ENCODE data around the gene TOMM20.
"Not testable (repeated sequence)": the region's sequence is repeated elsewhere in the genome, so short reads cannot be mapped to it uniquely, and the experiment has no call there.

Gene TOMM20

DNA sequence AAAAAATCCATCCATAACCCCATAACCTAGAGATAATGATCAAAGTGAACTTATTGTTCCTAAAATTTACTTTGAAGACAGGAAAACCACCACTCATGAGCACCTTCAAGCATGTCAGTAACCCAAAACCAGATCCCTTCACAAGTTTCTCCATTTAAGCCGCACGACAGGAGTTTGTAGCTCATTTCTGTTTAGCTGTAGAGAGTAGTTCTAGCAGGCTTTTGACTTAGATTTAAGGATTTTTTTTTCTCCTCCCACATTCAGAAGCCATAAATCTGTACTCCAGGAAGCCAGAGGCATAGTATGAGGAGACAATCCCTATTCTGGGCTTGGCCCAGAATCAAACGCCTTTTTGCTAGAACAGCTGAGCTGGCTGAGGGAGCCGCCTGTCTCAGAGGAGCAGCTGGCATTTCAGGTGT is 25.6 kb downstream of the TOMM20 start:
- DNase-seq, result no peak

DNA sequence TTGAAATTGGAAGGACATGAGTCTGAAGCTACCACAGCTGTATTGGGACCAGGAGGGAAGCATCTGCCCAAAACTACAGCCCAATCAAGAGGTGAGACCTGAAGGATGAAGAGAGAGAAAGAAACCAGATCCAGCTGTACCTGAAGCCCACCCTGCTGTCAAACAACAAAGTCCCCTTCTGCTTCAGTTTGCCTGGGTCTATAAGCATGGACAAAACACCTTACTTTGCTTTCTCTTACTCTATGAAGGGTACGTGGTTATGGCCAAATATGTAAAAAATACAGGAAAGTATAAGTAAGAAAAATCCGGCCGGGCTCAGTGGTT is 26.4 kb downstream of the TOMM20 start:
- no peak for DNase-seq

DNA sequence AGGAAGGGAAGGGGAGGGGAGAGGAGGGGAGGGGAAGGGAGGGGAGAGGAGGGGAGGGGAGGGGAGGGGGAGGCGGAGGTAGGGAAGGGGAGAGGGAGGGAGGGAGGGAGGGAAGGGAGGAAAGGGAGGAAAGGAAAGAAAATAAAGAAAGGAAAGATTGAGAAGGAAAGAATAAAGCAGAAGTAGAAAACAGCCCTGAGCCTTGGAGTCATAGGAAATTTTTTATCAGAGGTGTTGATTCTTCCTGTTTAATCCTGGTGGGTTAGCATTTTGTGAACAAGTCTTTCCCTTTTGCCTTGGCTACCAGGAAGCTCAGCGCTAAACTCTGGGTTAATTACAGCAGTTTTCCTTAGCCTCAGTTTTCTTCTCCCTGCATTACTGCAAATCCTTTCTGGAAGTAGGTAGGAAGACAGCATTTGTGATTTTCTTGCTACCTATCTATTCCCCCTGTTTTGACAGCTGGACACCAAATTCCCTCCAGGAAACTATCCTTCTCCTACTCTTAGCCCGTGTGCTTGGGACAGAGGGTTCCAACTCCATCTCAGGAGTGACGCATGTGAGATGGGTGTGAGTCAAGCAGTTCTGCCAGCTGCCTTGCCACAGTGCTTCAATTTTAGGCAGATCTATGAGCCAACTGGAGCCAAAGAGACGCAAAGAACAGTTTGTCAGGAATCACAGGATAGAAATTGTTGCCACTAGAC is 26.9 kb downstream of the TOMM20 start:
- DNase-seq, result no peak

DNA sequence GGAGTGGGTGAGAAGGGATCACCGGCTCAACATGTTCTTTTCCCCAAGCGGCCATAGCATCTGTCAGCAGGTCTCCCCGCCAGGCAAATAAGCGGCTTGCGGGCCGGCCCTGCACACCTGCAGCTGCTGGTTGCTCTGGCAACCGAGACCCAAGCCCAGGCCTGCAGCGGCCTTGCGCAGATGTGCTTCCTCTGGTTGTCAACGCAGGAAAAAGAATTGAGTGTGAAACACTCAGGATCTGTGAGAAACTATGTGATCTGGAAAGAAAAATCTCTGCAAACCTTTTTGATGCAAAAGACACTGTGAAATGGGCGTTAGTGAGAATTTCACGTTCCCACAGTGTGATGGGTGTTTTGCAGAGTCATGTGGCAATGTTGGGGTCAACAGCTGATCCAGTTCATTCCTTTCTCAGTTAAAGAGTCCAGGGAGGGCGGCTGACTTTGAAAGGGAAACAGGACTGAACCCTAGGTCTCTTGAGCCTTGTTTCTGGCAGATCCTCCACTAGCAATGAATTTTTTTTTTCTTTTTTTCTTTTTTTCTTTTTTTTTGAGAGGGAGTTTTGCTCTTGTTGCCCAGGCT is 28.4 kb downstream of the TOMM20 start:
- no peak for DNase-seq

DNA sequence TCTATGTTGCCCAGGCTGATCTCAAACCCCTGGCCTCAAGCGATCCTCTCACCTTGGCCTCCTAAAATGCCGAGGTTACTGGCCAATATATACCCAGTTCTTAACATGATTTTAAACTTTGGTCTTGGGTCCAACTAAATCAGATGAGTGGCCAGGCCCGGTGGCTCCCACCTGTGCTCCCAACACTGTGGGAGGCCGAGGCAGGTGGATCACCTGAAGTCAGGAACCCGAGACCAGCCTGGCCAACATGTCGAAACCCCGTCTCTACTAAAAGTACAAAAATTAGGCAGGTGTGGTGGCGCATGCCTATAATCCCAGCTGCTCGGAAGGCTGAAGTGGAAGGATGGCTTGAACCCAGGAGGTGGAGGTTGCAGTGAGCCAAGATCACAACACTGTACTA is 29.6 kb downstream of the TOMM20 start:
- DNase-seq, result no peak

DNA sequence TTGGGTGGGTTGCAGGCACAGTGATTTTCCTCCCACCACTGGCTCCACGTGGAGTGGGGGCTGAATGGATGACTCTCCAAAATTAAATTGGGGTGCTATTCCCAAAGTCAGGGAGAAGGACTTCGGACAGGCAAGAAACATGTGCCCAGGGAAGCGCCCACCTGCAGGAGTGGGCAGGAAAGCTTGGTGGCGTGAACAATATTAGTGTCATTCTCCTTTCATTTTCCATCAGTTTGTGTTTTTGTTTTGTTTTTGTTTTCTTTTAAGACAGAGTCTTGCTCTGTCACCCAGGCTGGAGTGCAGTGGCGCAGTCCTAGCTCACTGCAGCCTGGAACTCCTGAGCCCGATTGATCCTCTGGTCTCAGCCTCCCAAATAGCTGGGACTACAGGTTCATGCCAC is 30.1 kb downstream of the TOMM20 start:
- DNase-seq, result no peak

DNA sequence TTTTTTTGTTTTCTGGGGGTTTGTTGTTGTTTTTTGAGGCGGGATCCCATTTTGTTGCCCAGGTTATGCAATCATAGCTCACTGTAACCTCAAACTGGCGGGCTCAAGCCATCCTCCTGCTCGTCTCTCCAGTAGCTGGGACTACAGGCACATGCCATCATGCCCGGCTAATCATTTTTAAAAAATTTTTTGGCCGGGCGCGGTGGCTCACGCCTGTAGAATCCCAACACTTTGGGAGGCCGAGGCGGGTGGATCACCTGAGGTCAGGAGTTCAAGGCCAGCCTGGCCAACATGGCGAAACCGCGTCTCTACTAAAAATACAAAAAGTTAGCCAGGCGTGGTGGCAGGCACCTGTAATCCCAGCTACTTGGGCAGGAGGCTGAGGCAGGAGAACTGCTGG is 31.1 kb downstream of the TOMM20 start:
- DNase-seq, result not testable (repeated sequence)

DNA sequence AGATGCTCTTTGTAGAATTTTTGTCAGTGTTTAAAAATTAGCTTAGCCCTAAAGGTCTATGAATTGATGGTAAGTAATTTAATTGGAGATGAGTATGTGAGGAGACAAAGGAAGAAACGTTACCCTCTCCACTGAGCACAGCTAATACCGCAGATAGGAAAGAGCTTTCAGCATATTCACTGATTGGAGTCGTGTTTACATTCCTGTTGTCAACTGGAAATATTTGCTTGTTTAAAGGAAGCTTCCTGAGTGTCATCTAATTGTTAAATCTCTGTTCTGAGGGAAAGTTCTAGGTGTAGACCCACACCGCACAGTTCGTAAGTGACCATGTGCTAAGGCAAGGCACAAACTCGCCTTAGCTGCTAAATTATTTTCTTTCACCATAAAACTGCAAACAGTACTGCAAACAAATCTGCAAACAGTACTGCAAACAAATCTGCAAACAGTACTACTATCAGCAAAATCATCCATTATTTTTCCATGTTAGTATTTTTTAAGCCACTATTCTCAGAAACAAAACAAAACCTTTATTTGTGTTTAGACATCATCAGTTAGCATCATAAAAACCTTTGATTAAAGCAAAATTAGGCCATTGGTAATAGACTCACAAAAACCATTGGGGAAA is 32.6 kb downstream of the TOMM20 start:
- no peak for DNase-seq

DNA sequence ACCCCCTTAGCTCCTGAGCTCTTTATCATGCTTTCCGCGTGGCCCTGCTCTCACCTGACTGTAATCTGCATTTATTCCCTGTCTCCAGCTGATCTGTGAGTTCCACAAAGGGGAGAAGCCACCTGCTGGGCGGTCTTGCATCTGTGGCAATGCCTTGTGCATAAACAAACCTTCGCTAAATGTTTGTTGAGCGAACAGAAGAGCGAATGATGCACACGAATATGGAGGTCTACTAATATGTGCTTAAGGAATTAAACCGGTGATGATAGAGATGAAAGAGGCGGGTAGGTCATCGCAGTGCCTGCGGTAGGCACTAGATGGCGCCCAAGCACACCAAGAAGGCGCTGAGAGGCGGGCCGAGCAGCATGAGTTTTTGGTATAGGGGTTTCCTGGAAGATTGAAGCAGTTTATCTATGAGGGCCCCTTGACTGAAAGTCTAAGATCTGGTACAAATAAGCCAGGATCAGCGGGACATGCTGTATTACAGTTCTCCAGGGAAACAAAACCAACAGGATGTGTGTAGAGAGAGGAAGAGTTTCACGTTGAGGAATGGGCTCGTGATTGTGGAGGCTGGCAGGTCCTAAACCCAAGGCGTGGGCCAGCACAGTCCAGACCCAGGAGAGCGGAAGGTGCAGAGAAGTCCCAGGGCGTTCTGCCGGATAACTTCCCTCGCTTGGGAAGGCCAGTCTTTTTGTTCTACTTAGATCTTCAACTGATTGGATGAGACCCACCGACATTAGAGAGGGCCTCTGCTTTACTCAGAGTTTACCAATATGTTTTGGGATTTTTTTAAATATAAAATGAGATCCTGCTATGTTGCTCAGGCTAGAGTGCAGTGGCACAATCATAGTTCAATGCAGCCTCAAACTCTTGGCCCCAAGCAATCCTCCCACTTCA is 34.7 kb downstream of the TOMM20 start:
- peak; percentile 76 for DNase-seq

DNA sequence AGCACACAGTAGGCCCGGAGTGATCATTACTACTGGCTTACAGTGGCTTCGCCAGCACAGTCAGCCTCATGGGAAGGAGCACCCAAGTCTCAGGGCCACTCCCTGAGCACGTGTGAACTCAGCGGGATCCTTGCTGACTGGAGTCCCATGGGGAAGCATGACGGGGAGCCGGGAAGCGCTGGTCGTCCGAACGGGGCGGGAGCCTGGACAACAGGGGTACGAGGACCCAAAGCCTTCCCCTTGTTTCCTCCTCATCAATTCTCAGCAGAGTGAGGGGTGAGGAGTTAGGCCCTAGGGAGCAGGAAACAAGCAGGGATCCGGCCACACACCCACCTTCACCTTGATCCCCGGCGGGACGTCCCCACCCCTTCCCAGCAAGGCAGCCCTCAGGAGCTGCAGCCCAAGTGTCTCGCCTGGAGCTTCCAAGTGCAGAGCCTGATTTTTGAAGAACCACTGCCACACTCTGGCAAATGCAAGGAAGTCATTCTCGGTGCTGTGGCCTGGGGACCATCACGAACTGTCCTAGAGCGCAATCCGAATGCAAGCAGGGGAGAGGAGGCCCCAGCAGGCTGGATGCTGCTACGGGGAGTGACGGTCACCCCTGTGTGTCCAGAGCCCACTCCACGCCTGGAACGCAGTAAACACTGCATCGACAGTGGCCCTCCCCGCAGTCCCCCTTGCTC is 35.5 kb downstream of the TOMM20 start:
- DNase-seq, result peak; percentile 70

DNA sequence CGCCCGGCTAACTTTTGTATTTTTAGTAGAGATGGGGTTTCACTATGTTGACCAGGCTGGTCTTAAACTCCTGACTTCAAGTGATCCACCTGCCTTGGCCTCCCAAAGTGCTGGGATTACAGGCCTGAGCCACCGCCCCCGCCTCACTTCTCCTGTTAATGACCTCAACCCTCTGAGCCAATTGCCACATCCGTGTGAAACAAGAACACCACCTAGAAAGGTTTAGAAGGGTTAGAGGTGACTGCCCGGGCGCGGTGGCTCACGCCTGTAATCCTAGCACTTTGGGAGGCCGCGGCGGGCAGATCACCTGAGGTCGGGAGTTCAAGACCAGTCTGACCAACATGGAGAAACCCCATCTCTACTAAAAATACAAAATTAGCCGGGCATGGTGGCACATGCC is 36.2 kb downstream of the TOMM20 start:
- not testable (repeated sequence) for DNase-seq

DNA sequence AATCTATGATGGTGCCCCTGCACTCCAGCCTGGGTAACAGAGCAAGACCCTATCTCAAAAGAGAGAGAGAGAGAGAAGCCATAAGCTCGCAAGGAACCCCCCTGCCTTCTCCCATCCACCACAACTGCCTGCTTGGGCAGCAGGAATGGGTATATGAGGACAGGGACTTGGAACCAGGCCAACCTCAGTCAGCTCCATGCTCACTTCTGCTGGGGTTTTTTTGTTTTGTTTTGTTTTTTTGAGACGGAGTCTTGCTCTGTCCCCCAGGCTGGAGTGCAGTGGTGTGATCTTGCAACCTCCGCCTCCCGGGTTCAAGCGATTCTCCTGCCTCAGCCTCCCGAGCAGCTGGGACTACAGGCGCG is 36.6 kb downstream of the TOMM20 start:
- not testable (repeated sequence) for DNase-seq

DNA sequence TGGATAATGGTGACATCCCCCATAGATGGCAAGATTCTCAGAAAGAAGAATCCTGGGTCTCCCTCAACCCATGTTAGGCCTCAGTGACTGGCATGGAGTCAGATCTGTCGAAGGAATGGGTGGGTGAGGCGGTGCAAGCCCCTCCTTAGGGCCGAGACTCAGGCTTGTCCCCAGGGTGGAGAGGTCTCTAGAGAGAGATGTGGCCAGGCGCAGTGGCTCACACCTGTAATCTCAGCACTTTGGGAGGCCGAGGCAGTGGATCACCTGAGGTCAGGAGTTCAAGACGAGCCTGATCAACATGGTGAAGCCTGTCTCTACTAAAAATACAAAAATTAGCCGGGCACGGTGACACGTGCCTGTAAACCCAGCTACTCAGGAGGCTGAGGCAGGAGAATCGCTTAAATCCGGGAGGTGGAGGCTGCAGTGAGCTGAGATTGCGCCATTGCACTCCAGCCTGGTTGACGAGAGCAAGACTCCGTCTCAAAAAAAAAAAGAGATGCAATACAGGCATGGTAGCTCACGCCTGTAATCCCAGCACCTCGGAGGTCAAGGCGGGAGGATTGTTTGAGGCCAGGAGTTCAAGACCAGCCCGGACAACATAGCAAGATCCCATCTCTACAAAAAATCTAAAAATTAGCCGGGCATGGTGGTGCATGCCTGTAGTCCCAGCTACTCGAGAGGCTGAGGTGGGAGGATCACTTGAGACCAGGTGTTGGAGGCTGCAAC is 37.2 kb downstream of the TOMM20 start:
- not testable (repeated sequence) for DNase-seq

DNA sequence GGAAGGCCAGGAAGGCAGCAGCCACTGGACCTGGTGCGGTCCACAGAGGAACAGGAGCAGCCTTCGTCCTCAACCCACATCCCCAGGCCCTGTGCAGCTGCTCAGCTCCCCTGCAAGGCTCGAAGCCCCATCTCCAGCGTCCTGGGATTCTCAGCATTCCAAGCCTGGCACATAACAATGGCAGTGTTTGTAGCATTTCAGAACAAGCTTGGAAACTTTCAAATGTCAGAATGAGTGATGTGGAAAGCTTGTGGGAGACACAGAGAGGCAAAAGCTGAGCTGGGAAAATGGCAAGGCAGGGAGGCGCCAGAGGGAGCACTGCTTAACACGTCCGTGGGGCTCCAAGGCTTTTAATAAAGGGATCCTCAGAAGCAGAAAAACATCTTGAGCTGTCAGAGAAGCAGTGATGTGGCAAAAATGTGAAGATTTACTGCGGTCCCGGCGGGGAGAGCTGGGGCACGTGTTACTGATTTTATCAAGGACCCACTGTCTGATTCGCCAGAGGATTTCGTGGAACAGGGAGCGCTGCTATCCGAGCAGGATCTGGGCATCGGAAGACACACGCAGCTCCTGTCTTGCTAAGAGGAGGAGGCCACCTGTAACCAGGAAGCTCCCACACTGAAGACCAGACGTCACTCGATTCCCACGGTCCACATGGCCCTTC is 38.1 kb downstream of the TOMM20 start:
- peak; percentile 67 for DNase-seq

DNA sequence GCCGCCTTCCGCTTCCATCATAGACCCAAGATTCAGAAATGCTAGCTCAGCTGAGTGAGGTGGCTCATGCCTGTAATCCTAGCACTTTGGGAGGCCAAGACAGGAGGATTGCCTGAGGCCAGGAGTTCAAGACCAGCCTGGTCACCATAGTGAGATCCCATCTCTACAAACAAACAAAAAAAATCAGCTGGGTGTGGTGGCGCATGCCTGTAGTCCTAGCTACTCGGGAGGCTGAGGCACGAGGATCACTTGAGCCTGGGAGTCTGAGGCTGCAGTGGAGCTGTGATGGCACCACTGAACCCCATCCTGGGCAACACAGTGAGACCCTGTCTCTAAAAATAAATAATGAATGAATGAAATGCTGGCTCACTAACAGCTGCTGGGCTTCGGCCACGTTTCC is 39.7 kb downstream of the TOMM20 start:
- DNase-seq, result no peak

DNA sequence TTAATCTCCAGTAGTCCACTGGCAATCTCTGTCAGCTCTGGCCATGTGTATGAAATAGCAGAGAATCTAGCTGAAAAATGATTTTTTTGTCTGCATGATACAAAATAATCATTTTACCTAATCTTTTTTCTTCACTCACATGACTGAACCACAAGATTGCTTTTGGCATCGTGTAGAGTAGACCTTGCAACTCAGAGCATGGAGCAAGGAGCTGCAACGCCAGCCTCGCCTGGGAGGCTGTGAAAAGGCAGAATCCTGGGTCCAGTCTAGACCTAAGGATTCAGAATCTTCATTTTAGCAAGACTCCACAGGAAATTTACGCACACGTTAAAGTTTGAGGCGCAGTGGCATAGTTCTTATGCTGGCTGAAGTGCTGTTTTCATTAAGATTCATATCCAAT is 40.2 kb downstream of the TOMM20 start:
- no peak for DNase-seq

DNA sequence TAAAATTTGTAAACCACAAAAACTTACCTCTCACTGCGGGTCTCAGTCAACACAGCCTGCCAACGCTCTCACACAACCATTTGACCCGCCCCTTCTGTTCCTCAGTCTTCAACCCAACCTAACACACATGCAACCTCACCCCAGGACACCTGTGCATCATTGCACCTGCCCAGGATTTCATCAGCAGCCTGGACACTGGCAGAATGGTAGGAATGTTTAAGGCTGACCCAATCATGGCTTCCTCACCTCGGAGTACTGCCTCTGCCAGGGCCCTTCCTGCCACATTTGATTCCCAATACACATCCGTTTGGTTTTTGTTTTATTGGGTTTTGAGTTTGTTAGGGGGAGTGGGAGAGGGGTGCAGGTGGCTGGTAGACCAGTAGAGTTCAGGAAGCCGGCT is 40.7 kb downstream of the TOMM20 start:
- no peak for DNase-seq

DNA sequence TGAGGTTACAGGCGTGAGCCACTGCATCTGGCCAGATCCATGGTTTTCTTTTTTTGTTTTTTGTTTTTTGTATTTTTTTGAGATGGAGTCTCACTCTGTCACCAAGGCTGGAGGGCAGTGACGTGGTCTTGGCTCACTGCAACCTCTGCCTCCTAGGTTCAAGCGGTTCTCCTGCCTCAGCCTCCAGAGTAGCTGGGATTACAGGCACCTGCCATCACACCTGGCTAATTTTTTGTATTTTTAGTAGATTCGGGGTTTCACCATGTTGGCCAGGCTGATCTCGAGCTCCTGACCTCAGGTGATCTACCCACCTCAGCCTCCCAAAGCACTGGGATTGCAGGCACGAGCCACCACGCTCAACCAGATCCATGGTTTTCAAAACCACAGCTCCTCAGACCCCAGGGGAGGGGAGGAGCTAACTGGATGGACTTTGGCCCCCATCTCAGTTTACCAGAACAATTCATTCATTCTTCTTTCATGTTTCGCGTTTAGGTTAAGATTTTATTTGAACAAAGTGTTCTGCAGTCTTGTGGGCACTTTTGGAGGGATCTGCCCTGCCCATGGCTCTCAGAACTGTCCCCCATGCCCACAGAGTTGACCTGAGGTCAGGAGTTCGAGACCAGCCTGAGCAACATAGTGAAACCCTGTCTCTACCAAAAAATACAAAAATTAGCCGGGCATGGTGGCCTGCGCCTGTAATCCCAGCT is 43.1 kb downstream of the TOMM20 start:
- not testable (repeated sequence) for DNase-seq

DNA sequence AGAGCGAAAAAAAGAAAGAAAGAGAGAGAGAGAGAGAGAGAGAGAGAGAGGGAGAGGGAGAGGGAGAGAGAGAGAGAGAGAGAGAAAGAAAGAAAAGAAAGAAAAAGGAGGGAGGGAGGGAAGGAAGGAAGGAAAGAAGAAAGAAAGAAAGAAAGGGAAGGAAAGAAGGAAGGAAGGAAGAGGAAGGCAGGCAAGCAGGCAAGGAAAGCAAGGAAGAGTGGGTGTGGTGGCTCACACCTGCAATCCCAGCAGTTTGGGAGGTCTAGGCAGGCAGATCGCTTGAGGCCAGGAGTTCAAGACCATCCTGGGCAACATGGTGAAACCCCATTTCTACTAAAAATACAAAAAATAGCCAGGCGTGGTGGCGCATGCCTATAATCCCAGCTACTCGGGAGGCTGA is 47.8 kb downstream of the TOMM20 start:
- DNase-seq, result not testable (repeated sequence)

DNA sequence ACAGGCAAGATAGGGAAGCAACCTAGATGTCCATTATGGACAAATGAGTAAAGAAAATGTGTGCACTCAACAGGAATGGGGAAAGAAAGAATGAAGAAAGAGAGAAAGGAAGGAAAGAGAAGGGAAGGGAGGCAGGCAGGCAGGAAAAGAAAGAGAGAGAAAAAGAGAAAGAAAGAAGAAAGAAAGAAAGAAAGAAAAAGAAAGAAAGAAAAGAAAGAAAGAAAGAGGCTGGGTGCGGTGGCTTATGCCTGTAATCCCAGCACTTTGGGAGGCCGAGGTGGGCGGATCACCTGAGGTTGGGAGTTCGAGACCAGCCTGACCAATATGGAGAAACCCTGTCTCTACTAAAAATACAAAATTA is 48.4 kb downstream of the TOMM20 start:
- not testable (repeated sequence) for DNase-seq

Measured in right kidney (tissue), 1 donor.